CD4-positive, alpha-beta T cell treated with Interleukin-1 beta for 1 hour (primary cell): ENCODE measurements around the gene IL1RL2.
A peak's percentile ranks its signal among the peaks of the same experiment; 100 is the strongest.

Source experiments
- DNase-seq, 2 donors: peaks; one replicate each; pipeline ENCODE4 v3.0.0-alpha.2; 2020 to 2022

The IL1RL2 gene

DNA sequence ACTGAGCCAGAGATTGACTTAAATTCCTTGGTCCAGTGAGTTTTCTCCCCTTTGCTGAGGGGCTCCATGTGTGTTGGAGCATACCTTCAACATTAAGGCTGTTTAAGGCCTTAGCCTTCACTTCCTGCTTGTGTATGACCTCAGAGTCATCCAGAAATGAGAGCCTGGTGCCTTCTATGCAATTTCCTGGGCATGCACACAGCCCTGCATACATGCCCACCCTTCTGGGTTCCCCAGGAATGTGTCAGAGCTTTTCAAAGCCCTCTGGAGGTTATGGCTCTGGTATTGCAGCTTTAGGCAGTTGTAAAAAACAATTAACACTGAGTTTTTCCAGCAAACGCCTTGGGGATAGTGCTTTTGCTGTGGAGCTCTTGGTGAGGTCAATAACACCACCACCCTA, 27.5 kb upstream of the IL1RL2 start:
- DNase-seq, result no peak

DNA sequence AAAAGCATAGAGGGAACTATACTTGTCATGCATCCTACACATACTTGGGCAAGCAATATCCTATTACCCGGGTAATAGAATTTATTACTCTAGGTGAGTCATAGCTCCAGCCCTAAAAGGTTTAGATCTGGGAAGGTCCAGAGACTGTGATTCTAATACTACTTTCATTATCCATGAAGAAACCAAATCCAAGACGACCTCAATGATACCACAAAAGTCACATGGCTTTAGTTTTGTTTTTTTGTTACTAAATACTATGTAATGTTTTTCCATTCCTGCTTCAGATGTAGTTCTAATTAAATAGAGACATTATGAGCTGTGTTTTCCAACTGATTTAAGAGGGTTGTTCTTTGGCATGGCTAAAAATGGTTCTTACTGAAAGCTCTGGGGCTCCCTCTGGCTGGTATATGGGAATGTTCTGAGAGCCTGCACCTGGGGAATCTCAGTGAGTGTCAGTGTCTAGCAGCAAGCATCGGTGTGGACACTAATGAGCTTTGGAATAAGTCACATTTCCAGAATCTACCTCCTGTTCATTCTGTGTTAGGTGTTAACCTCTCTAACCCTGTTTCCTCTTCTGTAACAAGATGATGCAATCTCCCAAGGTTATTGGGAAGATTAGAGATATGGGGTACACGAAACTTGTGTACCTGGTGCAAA, 20.5 kb upstream of the IL1RL2 start:
- DNase-seq, result no peak

DNA sequence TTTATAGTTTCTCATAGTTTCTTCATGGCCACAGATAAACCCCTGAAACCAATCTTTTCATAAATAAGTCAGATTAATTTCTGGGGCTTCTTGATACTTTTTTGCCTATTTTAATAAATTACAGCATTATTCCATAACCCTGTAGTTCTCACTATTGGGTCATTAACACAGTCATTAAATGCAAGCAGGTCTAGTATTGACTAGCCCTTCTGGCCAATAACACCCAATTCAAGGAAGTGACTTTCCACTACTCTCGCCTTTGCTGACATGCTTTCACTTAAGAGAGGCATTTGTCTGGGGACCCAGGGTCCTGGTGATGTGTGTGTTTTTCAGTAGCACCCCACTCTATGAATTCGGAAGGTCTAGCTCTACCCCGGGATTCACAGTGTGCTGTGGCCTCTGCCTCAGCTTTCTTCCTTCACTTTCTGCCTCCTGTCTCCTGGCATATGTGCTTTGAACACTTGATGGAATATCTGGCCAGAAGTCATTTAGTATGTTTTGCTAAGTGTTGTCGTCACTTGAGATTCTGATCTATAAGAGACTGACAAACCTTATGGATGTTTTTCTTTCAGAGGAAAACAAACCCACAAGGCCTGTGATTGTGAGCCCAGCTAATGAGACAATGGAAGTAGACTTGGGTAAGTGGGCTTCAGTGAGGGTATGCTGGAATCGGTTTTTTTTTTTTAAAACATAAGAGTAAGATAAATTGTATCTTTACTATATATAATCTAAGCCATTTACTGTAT, 18.6 kb upstream of the IL1RL2 start:
- DNase-seq, result no peak

DNA sequence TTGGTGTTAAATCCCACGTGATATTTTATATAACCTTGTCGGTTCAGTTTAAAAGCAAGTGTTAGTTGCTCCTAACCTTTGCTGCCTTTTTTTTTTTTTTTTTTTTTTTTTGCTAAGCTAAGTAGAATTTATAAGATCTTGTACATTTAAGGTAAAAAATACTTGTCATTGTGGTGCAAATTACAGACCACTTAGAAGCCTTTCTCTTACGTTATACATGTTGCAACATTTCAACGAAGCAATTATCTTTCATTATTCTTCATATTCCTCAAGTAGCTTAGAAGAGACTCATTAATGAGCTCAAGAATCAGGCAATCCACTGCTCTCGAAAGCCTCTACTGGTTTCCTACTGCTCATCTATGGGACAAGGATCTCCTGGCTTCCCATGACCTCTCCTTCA, 14.9 kb upstream of the IL1RL2 start:
- no peak for DNase-seq

DNA sequence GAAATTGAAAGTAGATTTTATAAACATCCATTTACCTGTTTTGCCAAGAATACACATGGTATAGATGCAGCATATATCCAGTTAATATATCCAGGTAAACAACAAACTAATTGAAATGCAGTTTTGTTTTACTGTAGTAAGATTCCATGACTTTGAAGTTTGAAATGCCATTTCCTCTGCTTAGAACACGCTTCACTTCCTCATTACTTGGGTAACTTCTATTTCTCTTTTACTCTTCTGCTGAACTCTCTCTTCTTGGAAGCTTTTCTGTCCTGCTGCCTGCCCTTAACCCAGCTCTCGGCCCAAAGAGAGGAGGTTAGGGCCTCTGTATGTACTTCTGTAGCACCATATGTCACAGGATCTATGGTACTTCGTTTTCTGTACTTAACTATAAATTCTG, 14.1 kb upstream of the IL1RL2 start:
- DNase-seq, result no peak

DNA sequence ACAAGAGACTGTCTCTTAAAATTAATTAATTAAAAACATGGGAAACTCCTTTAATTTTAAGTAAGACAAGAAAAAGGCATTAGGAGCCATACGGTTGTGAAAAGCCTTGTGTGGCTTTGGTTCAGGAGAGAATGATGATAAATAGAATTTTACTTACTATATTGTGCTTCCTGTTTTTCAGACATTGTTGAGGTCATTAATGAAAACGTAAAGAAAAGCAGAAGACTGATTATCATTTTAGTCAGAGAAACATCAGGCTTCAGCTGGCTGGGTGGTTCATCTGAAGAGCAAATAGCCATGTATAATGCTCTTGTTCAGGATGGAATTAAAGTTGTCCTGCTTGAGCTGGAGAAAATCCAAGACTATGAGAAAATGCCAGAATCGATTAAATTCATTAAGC, 10.7 kb upstream of the IL1RL2 start:
- no peak for DNase-seq

DNA sequence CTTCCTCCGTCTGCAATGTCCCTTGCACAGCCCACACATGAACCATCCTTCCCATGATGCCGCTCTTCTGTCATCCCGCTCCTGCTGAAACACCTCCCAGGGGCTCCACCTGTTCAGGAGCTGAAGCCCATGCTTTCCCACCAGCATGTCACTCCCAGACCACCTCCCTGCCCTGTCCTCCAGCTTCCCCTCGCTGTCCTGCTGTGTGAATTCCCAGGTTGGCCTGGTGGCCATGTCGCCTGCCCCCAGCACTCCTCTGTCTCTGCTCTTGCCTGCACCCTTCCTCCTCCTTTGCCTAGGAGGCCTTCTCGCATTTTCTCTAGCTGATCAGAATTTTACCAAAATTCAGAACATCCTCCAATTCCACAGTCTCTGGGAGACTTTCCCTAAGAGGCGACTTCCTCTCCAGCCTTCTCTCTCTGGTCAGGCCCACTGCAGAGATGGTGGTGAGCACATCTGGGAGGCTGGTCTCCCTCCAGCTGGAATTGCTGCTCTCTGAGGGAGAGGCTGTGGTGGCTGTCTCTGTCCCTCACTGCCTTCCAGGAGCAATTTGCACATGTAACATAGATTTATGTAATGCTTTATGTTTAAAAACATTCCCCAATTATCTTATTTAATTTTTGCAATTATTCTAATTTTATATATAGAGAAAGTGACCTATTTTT, 8.9 kb upstream of the IL1RL2 start:
- no peak for DNase-seq

DNA sequence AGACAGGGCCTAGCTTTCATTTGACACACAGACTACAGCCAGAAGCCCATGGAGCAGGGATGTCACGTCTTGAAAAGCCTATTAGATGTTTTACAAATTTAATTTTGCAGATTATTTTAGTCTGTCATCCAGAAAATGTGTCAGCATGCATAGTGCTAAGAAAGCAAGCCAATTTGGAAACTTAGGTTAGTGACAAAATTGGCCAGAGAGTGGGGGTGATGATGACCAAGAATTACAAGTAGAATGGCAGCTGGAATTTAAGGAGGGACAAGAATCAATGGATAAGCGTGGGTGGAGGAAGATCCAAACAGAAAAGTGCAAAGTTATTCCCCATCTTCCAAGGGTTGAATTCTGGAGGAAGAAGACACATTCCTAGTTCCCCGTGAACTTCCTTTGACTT, 7.8 kb upstream of the IL1RL2 start:
- DNase-seq, result no peak

DNA sequence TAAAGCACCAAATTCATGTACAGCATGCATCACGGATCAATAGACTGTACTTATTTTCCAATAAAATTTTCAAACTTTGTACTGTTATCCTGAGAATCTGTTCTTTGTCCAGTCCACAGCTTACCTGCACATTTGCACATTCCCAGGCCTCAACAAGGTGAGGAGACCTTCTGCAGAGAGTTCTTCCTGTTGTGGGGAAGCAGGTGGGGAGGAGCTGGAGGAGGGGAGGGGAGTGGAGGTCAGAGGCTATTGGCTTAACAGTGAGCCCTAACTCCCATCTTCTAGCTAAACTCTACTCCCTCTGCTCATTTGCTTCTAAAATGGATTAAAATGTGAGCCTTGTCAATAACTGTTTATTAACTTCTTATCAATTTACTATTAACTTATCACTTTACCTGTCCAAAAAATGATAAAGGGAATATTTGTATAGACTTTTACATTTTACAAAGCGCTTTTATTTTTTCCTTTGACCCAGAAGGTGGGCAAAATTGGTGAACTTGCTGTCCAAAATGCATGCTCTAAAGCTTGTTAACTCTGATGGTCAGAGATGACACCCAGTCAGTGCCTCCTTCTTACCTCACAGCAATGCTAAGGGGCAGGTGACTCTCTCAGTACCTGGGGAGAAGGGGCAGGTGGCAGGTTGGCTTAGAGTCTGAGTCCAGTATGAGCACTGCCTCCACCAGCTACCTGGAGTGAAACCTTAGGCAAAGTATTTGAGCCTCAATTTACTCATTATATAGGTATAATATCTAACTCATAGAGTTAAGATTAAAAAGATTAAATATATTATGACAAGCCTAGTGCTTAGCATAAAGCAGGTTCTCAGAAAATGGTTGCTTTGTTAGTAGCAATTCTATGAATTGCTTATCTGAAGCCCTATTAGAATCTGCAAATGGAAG, 6.8 kb upstream of the IL1RL2 start:
- no peak for DNase-seq

DNA sequence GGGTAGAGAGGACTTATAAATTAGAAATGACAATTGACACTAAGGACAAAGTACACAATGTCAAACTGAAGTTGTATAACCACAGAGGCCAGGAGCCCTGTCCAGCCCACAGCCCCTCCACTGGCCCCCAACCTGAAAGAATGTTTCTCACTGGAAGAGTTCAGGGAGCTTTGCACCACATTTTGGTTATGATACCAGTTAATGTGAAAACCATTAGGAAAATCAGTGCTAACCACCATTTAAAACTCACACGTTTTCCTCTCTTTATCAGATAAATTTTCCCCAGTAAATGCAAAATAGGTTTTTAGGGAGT, 6.2 kb upstream of the IL1RL2 start:
- no peak for DNase-seq

DNA sequence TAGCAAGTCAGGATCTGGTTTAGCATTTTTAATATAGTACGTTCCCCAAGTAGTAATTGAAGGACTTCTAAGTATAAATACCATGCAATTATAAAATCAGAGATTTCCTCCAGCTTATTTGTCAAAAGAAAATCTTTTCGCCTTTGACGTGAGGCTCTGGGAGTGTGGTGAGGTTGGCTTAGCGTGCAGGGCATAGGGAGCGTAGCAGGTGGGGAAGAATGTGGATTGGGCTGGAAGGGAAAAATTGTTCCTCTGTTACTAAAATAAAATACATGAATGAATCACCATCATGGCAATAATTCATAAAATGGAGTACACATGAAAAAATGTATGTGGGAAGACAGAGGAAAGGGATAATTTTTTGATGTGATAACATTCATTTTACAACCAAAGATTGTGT, 5.4 kb upstream of the IL1RL2 start:
- DNase-seq, result no peak

DNA sequence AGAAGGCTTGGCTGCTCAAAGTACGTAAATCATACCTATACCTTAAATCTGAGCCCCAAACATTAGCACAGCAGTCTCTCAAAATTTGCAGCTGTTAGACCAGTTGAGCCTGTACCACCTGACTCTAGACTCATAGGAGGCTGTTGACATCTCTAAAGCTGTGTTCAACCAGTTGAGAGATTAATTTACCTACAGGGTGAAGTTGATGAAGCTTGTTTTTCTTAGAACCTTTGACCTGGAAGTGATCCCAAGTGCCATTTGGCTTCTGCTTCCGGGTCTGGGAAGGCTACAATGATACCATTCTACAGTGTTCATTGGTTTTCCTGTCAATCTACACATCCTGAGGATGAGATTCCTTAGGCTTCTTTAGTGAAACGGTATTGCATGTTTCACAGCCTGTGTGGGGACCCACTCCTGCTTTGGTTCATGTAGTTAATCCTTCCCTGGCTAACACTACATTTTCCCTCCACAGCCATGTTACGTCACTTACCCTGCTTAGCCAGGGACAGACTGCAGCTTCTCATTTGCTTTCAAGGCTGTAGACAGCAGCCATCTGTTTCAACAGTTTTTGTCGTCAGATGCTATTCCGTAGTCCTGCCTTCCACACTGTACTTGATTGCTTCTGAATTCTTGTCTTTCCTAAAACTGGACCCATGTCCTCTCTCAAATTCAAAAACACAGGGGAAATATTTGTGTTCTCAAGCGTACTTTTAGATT, 4.7 kb upstream of the IL1RL2 start:
- DNase-seq, result no peak

DNA sequence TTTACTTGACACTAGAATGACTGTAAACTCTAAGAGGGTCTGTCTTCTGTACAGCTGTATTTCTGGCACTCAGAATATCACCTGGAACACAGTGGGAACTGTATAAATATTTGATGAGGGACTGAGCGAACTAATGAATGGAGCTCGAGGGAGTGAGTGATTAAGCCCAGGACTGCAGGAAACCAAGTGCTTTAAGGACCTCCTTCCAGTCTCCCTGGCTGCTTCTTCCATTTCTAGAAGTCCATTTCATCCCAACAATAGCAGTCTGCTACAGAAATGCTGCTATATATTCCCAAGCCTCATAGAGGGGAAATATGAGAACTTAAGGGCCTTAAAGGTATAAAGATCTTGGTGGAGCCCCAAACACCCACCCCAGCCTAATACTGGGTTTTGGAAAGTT, 2.8 kb upstream of the IL1RL2 start:
- no peak for DNase-seq

DNA sequence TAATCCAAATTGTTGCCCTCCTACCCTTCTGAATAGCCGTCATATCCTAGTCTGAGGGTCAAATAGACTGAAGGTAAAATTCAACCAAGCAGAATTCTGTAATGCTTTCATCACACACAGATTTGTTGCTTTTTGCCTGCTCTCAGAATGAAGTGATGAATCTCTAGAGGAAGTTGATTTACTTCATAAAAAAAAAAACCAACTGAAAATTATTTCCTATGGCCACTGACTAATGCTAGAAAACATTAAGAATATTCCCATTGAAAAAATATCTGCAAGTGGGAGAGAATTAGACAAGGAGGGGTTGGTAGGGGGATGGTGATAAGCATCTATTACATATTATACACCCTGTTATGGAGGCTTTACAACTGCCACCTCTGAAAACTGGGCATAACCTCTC, 2.3 kb upstream of the IL1RL2 start:
- no peak for DNase-seq

DNA sequence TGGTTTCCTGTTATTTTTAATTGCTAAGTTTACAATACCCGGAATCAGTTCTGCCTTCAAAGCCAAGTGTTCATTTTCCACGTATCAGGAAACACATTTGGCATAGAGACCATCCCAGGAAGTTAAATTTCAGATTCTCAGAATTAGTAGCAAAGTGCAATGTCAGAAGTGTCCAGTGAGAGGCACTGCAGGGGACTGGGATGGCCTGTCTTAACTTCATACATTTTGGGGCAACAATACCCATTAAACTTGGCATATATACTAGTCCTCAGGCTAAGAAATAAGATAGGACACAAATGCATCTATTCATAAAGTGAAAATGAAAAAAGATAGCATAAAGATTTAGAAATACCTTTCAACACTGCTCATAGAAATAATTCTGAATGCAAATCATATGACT, 1.5 kb upstream of the IL1RL2 start:
- DNase-seq, result no peak

DNA sequence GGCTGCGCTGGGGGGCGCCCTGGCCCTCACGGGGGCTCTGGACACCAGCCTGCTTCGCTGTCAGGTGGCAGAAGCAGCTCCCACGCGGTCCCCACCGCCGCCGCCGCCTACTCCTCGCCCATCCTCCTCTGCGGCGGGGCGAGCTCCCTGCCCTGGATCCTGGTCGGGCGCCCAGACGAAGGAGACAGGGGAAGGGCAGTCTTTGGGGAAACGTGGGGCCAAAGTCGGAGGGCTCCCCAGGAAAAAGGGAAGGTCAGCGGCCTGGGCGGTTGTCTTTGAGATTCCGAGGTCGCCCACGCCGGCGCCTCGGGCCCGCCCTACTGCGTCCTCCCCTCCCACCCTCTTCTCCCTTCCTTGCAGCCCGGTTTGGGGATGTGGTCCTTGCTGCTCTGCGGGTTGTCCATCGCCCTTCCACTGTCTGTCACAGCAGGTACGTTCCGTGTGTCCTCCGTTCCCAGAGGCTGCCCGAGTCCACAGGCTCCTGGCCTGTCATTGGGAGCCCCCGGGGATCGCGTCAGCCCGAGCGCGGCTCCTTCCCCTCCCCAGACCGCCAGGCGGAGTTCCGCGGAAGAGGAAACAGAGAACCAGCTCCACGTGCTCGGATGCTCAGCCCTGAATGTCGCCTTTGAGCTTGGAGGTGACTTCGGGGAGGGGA, 800 bp downstream of the IL1RL2 start:
- DNase-seq, result peak; percentile 35

DNA sequence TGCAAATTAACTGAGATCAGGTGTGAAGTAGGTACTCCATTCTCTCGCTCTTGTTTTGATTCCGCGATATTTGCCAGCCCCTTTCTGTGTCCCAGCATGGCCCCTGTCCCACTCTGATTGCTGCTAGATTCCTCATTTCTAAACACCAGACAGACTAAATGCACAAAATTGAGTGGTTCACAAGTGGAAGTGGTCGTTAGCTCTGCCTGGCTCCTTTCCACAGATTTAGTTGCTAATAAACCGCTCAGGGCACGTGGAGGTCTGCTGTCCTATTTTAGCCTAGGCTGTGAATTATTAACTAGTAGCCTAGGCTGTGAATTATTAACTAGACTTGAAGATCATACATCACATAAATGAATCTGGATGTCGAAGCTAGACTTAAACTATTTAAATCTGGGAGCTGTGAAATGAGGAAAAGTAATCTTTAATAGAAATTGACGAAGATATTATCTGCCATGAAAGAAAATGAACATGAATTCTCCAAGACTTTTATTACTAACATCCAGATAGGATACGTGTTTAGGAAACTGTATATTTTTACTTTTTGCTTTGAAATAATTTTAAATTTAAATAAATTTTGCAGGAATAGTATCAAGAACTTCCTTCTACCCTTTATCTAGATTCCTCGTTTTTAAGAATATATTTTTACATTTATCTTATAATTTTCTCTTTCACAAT, 3.7 kb downstream of the IL1RL2 start:
- no peak for DNase-seq

DNA sequence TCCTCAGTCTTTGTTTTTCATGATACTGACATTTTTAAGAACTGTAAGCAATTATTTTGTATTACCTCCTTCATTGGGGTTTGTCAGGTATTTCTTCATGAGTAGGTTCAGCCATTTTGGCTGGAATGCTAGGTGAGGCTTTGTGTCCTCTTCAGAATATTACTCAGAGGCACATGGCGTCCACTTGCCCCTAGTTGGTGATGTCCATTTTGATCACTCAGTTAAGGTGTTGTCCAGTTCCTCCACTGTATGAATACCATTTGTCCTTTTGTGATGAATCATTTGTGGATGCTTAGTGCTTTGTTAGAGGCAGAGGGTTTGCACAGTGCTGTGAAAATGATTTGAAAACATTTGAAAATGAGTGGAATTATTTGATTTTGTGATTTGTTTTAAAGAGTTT, 4.7 kb downstream of the IL1RL2 start:
- DNase-seq, result no peak

DNA sequence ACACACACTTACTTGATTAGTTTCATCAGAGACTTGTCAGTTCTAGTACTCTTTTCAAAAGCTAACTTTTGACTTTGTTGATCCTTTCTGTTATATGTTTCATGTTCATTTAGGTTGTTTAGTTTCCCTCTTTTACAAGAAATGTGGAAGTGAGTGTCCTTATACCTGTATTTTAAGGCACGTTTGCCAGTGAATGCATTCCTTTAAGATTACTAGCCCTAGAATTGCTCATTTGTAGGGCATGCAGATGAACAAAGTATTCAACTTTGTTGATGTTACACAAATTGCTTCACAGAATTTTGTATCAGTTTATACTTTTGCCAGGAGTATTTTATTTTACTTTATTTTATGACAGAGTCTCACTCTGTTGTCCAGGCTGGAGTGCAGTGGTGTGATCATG, 6.3 kb downstream of the IL1RL2 start:
- DNase-seq, result no peak

DNA sequence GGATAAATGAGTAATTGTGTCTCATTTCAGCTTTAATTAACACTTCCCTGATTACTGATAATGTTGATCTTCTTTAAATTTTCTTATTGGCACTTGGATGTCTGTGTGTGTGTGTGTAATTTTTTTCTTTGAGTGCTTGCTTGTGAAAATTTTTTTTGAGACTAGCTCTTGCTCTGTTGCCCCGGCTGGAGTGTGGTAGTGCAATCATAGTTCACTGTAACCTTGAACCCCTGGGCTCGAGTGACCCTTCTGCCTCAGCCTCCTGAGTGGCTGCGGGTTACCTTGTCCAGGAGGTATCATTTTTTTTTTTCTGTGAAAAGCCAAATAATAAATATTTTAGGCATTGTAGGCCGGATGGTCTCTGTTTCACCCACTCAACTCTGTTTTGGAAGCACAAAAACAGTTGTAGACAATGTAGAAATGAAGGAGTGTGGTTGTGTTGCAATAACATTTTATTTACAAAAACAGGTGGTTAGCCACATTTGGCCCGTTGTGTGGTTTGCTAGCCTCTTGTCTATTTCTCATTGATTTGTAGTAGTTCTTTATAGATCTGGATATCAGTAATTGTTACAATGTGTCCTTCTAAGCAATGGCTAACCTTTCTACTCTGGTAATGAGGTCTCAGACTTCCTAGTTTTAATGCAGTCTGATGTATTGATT, 7.9 kb downstream of the IL1RL2 start:
- no peak for DNase-seq
